ENCODE measurements around the gene PROCA1.

PROCA1 gene

DNA sequence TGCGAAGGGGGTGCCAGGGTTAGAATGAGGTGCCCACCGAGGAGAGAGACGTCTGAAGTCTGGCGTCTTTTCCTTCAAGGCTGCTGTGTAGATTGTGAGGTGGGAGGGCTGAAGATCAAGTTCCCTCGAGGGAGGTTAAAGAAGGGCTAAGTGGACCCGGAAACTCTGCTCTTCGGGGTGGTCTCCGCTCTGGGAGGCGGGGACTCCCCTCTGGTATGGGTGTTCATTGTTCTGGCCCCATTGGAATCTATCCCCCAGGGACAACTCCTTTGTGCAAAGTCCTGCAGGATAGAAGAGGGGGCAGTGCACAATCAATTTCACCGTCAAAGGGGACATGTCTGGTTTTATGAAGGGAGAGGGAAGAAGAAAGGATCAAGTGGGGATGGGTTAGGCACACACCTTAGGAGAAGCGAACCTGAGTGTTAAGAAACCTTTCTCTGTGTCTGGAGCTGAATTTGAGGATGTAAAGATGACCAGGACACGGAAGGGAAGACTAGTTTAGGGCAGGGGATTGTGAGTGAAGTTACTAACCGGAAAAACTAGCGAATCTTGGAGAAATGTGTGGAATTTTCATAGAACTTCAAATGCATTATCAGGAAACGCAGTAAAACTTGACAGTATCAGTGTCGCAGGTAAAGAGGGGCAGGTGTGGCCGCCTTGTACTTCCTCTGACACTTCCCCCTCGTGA is 6.8 kb upstream of the PROCA1 start:
- TF ChIP-seq, protein P1, sequence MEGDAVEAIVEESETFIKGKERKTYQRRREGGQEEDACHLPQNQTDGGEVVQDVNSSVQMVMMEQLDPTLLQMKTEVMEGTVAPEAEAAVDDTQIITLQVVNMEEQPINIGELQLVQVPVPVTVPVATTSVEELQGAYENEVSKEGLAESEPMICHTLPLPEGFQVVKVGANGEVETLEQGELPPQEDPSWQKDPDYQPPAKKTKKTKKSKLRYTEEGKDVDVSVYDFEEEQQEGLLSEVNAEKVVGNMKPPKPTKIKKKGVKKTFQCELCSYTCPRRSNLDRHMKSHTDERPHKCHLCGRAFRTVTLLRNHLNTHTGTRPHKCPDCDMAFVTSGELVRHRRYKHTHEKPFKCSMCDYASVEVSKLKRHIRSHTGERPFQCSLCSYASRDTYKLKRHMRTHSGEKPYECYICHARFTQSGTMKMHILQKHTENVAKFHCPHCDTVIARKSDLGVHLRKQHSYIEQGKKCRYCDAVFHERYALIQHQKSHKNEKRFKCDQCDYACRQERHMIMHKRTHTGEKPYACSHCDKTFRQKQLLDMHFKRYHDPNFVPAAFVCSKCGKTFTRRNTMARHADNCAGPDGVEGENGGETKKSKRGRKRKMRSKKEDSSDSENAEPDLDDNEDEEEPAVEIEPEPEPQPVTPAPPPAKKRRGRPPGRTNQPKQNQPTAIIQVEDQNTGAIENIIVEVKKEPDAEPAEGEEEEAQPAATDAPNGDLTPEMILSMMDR (IDR thresholded peaks at IDR 0.05; ENCODE audit: low read depth, low read length) = no peak
- DNase-seq (ENCODE audit: low read depth, low spot score) = no peak
- in situ Hi-C loops (cut with HindIII; ENCODE audit: low sequenced_read_pairs) = no loop called here
- peak overlapping the region; percentile 64 for H3K4me3 ChIP-seq (ENCODE audit: low read depth, low read length)

DNA sequence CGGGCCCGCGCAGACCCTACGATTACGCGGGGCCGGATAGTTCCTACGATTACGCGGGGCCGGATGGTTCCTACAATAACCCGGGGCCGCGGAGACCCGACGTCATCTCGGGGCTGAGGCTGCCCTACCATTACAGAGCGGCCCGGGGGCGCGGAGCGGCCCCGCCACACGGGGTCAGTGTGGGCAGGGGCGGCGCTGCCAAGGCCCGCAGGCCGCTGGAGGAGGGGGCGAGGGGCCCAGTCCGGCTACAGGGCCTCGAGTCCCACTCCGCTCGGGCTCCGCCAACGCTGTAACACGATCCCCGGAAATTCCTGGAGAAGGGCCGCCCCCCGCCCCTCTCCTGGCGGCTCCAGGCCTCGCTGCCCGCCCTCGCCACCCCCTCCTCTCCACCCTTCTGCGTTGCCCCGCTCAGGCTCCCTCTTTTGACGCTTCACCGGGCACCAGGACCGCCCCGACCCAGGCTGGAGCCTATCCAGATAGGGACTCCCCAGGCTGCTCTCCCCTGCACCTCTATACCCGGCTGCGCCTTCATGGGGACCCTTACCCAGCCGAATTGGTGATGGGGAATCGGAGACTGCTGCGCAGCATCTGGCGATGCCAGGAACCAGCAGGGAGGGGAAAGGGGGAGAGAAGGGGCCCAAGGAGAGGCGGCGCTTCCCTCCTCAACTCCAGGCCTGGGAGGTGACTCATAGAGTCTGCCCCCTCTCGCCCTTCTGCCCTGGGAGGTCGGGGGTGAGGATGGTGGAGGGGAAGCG is 6.1 kb upstream of the PROCA1 start, which contains the start of gene RAB34:
Gene RAB34, minus strand, starts transcription at position 291 of the 755 bp plus-strand sequence. CDS start 602 bp downstream, outside the sequence.
- H3K4me3 ChIP-seq (ENCODE audit: low read depth, low read length) = peak within 1 kb of the TSS; percentile 64
- in situ Hi-C loops (cut with HindIII; ENCODE audit: low sequenced_read_pairs) = no loop called here
- TF ChIP-seq, protein P1 (IDR thresholded peaks at IDR 0.05; ENCODE audit: low read depth, low read length) = peak; percentile 30
- peak; percentile 90 for DNase-seq (ENCODE audit: low read depth, low spot score)

DNA sequence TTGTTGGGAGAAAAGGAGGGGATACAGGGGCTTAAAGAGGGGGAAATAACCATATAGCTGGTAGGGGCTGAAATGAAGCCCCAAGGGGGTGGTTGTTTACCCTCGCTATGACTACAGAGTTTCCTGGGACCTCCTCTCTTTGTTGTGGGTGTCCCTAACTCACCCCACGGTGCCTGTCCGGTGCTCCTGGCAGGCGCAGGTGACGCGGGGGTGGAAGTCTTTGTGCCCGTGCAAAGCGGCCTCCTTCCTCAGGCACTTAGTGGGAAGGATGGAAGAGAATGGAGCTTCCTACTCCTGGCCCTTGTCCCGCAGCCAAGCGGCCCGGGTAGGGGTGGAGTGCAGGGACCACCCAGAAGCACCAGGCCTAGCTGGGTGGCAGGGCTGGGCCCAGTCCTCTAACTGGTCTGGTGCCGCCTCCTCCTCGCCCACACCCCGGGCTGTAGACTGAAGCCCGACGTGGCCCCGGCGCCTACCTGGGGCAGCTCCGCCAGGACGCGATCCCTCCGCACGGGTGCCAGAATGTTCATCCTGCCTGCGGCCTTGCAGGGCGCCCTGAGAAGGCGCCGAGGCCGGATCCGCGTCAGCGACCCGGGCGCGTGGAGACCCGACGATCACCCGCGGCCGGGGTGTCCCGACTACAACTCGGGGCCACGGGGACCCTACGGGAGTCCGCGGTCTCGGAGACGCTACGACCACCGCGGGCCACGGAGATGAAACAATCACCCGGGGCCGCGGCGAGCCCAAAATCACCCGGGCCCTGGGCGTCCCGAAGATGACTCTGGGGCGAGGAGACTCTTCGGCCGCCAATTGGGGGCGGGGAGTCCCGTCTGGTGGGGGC is 5.3 kb upstream of the PROCA1 start:
- TF ChIP-seq, protein P1 (IDR thresholded peaks at IDR 0.05; ENCODE audit: low read depth, low read length) = no peak
- DNase-seq (ENCODE audit: low read depth, low spot score) = peak; percentile 50
- in situ Hi-C loops (cut with HindIII; ENCODE audit: low sequenced_read_pairs) = no loop called here
- H3K4me3 ChIP-seq (ENCODE audit: low read depth, low read length) = peak overlapping the region; percentile 64

DNA sequence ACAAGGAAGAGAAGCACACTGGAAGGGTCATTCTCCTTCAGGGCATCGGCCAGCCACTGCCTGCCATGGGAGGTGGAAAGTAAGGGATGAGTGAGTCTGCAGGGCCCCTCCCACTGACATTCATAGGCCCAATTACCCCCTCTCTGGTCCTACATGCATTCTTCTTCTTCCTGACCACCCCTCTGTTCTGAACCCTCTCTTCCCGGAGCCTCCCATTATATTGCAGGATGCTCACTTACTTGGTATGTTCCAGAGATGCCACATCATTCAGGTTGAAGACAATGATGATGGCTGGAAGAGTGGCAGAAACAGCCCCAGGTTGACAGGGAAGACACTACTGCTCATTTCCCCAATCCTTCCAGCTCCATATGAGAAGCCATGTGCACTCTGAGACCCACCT is 3.5 kb upstream of the PROCA1 start:
- no peak overlapping the region for H3K4me3 ChIP-seq (ENCODE audit: low read depth, low read length)
- no peak for DNase-seq (ENCODE audit: low read depth, low spot score)
- TF ChIP-seq, protein P1 (IDR thresholded peaks at IDR 0.05; ENCODE audit: low read depth, low read length) = no peak
- in situ Hi-C loops (cut with HindIII; ENCODE audit: low sequenced_read_pairs) = no loop called here

DNA sequence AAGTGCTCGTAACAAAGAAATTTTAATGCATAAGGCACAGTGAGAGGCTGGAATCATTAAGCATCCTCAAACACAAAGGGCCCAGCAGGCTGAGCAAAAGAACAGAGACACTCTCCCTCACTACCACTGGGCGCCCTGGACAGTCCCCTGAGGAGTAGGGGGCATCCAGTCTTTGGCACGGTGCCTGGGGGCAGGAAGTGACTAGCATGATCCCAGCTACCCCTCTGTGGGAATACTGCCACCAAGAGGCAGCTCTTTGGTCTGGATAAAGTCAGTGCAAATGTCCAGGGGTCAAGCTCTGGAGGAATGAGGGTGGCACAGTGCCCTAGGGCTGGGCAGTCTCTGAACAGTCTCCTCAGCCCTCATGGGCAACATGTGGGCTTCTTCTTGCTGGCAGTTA is 2.6 kb upstream of the PROCA1 start:
- in situ Hi-C loops (cut with HindIII; ENCODE audit: low sequenced_read_pairs) = no loop called here
- no peak overlapping the region for H3K4me3 ChIP-seq (ENCODE audit: low read depth, low read length)
- TF ChIP-seq, protein P1 (IDR thresholded peaks at IDR 0.05; ENCODE audit: low read depth, low read length) = no peak
- no peak for DNase-seq (ENCODE audit: low read depth, low spot score)

DNA sequence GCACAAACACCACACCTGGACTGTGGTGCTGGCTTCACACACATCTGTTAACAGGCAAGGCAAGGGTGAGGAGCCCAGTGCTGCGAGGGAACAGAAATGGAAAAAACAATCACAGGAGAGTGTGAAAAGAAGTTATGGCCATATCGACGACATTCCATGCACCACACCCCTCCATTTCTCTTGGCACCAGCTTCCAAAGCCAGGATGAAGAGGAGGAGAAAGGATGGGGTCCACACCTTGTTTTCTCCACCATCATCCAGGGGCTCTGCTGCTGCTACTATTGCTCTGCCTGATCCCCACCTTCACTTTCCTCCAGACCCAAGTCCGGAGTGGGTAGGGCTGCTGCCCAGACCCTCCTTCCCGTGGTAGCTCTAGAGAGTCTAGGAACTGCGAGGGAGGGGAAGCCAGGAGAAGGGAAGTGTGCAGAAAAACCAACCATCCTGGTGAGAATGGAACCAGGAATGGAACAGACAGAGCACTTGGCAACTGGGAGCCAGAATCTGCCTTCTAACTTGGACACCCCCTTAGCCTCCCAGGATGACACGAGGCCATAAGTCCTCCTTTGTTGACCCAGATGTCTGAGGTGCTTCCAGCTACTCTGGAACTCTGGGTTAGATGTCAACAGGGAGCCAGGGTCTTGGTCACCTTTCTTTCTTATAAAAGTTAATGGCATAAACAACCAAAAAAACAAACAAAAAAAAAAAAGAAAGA is 1.2 kb upstream of the PROCA1 start:
- H3K4me3 ChIP-seq (ENCODE audit: low read depth, low read length) = no peak overlapping the region
- in situ Hi-C loops (cut with HindIII; ENCODE audit: low sequenced_read_pairs) = no loop called here
- DNase-seq (ENCODE audit: low read depth, low spot score) = no peak
- TF ChIP-seq, protein P1 (IDR thresholded peaks at IDR 0.05; ENCODE audit: low read depth, low read length) = no peak

Data from astrocyte of the spinal cord (primary cell).